ENCODE results near the gene NTN3. TPM values are rescaled to one million over a fixed set of nuclear protein-coding genes. Genes with fewer than 3 reads are reported as not detected.

NTN3 gene
- total RNA-seq, 1 donor from 2014 or later = 4.8 TPM

GRCh38 chr16:2447920-2448583, 23.0 kb upstream of the NTN3 start:
- no peaks in the 10 kb centered on the region for H3K4me1 Mint-ChIP-seq
- H3K27me3 Mint-ChIP-seq (ENCODE audit: low read depth) = no peaks in the 10 kb centered on the region
- no peaks in the 10 kb centered on the region for H3K9me3 Mint-ChIP-seq
- H3K4me3 Mint-ChIP-seq = no peak overlapping the region
- H3K27ac Mint-ChIP-seq (ENCODE audit: unreplicated experiment) = no peak overlapping the region
- no peak for TF ChIP-seq CTCF (conservative IDR thresholded peaks at IDR 0.05)
- H3K36me3 Mint-ChIP-seq (ENCODE audit: low read depth) = peaks cover 14% of the 10 kb centered on the region
- DNase-seq (ENCODE audit: low read depth, low spot score) = no peak

GRCh38 chr16:2449118-2449517, 22.0 kb upstream of the NTN3 start:
- Mint-ChIP-seq H3K36me3 (ENCODE audit: low read depth) (peaks cover 17% of the 10 kb centered on the region), H3K9me3 (no peaks in the 10 kb centered on the region), H3K27ac (ENCODE audit: unreplicated experiment) (no peak overlapping the region), H3K27me3 (ENCODE audit: low read depth) (no peaks in the 10 kb centered on the region), H3K4me3 (no peak overlapping the region), H3K4me1 (peaks cover 4% of the 10 kb centered on the region)
- TF ChIP-seq CTCF (conservative IDR thresholded peaks at IDR 0.05) = no peak
- DNase-seq (ENCODE audit: low read depth, low spot score) = no peak

GRCh38 chr16:2450535-2450934, 20.6 kb upstream of the NTN3 start:
- no peak for DNase-seq (ENCODE audit: low read depth, low spot score)
- Mint-ChIP-seq H3K4me1 (peaks cover 4% of the 10 kb centered on the region), H3K9me3 (no peaks in the 10 kb centered on the region), H3K27me3 (ENCODE audit: low read depth) (no peaks in the 10 kb centered on the region), H3K36me3 (ENCODE audit: low read depth) (peaks cover 17% of the 10 kb centered on the region), H3K4me3 (no peak overlapping the region), H3K27ac (ENCODE audit: unreplicated experiment) (no peak overlapping the region)
- TF ChIP-seq CTCF (conservative IDR thresholded peaks at IDR 0.05) = no peak

- no peaks in the 10 kb centered on the region for H3K27me3 Mint-ChIP-seq (ENCODE audit: low read depth)
- H3K9me3 Mint-ChIP-seq = no peaks in the 10 kb centered on the region
- H3K36me3 Mint-ChIP-seq (ENCODE audit: low read depth) = peaks cover 17% of the 10 kb centered on the region
- no peak overlapping the region for H3K4me3 Mint-ChIP-seq
- H3K4me1 Mint-ChIP-seq = peaks cover 4% of the 10 kb centered on the region
- no peak for TF ChIP-seq CTCF (conservative IDR thresholded peaks at IDR 0.05)
- no peak overlapping the region for H3K27ac Mint-ChIP-seq (ENCODE audit: unreplicated experiment)
- DNase-seq (ENCODE audit: low read depth, low spot score) = no peak
Observed at GRCh38 chr16:2450975-2451381, 20.1 kb upstream of the NTN3 start.

GRCh38 chr16:2451851-2452320, 19.2 kb upstream of the NTN3 start:
- H3K27ac Mint-ChIP-seq (ENCODE audit: unreplicated experiment) = peak overlapping the region; percentile 35

More at GRCh38 chr16:2451851-2452320, 19.2 kb upstream of the NTN3 start:
- Mint-ChIP-seq H3K9me3 (no peaks in the 10 kb centered on the region), H3K27me3 (ENCODE audit: low read depth) (no peaks in the 10 kb centered on the region), H3K4me1 (peaks cover 4% of the 10 kb centered on the region), H3K36me3 (ENCODE audit: low read depth) (peaks cover 11% of the 10 kb centered on the region), H3K4me3 (no peak overlapping the region)
- TF ChIP-seq CTCF (conservative IDR thresholded peaks at IDR 0.05) = no peak
- DNase-seq (ENCODE audit: low read depth, low spot score) = no peak

Data from neural crest cell (in vitro differentiated cells).